AG09319 (cell line): Measurements from ENCODE around the gene NDUFA6.
"Not testable (repeated sequence)": the region's sequence is repeated elsewhere in the genome, so short reads cannot be mapped to it uniquely, and the experiment has no call there.

Experiments used
- DNase-seq: peaks from one replicate; pipeline ENCODE4 v3.0.0-alpha.2; 2010; ENCODE audit warnings: low read depth; ENCODE audit errors: extremely low read depth
- TF ChIP-seq, protein P1 (sequence below): IDR thresholded peaks from 2 replicates; pipeline ENCODE4 v1.5.1; 2011; ENCODE audit warnings: low read depth, mild to moderate bottlenecking, inconsistent platforms, low read length, moderate library complexity

The NDUFA6 gene

DNA sequence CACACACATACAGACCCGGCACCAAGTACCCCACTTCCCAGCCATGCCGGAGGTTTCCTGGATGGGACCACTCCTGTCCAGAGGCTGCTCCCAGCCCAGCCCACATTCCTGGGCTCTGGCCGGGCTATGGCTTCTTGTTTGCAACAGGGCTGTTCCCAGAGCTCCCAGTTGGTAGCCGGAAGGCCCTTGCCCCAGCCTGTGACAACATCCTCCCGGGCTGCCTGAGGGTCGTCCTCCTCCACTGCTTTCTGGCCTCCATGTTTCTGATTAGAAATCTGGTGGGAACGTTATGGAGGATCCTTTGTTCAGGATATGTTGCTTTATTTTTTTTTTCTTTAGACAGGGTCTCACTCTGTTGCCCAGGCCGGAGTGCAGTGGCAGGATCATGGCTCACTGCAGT, 41.0 kb upstream of the NDUFA6 start:
- TF ChIP-seq, protein P1, sequence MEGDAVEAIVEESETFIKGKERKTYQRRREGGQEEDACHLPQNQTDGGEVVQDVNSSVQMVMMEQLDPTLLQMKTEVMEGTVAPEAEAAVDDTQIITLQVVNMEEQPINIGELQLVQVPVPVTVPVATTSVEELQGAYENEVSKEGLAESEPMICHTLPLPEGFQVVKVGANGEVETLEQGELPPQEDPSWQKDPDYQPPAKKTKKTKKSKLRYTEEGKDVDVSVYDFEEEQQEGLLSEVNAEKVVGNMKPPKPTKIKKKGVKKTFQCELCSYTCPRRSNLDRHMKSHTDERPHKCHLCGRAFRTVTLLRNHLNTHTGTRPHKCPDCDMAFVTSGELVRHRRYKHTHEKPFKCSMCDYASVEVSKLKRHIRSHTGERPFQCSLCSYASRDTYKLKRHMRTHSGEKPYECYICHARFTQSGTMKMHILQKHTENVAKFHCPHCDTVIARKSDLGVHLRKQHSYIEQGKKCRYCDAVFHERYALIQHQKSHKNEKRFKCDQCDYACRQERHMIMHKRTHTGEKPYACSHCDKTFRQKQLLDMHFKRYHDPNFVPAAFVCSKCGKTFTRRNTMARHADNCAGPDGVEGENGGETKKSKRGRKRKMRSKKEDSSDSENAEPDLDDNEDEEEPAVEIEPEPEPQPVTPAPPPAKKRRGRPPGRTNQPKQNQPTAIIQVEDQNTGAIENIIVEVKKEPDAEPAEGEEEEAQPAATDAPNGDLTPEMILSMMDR = no peak
- DNase-seq = no peak

DNA sequence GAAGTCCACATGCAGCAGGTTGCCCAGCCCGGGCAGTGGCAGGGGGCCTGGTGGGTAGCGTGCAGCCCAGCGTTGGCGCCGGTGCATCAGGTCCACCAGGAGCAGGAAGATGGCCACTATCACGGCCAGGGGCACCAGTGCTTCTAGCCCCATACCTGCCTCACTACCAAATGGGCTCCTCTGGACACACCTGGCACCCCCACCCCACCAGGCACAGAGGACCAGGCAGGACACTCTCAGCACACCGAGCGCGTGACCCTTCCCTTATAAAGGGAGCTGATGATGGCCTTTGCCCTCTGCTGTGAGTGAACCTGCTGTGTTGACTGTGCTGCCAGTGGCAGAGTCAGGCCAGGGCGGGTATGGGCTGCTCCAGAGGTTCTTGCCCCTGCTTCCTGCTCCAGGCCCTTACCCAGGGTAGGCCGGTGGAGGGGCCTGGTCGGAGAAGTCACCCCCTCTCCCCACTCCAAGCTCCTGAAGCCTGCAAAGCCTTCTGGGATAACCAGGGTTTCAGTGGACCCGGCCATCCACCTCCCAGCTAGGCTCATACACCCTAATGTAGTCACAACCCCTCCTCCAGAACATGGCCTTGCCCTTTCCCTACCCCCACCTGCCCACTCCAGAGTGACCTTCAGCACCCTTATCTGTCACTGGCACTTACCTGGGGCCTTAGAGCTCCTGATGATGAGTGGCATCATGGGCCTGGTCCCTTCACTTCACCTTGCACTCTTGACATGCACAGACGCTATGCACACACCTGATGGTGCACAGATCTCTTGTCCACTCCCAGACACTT, 40.3 kb upstream of the NDUFA6 start, which contains the start of gene CYP2D6:
Gene CYP2D6, minus strand, starts transcription at position 172 of the 793 bp plus-strand sequence. Its CDS starts 19 bp downstream, at position 153.
- not testable (repeated sequence) for DNase-seq

DNA sequence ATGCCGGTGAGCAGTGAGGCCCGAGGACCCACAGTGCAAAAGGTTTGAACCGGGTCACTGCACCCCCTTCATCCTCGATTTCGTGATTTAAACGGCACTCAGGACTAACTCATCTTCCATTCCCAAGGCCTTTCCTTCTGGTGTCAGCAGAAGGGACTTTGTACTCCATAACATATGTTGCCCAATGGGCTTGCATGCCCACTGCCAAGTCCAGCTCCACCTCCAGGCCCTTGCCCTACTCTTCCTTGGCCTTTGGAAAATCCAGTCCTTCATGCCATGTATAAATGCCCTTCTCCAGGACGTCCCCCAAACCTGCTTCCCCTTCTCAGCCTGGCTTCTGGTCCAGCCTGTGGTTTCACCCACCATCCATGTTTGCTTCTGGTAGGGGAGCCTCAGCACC, 39.6 kb upstream of the NDUFA6 start:
- not testable (repeated sequence) for DNase-seq

DNA sequence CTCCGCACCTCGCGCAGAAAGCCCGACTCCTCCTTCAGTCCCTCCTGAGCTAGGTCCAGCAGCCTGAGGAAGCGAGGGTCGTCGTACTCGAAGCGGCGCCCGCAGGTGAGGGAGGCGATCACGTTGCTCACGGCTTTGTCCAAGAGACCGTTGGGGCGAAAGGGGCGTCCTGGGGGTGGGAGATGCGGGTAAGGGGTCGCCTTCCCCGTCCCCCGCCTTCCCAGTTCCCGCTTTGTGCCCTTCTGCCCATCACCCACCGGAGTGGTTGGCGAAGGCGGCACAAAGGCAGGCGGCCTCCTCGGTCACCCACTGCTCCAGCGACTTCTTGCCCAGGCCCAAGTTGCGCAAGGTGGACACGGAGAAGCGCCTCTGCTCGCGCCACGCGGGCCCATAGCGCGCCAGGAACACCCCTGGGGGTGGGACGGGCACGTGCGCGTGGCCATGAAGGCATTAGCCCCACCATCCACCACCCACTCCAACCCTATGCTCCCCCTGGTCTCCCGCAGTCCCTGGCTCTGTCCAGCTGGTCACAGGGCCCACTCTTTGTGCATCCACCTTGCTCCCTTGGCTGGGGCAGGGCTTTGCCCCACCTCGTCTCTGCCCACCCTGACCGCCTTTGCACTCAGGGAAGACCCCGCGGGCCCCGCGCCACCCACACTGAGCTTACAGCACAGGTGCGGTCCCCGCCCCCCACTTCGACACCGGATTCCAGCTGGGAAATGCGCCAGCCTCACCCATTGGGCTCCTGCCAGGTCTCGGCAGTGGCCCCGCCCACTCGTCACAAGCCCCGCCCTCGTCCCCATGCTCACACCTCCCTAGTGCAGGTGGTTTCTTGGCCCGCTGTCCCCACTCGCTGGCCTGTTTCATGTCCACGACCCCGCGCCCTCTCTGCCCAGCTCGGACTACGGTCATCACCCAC, 38.5 kb upstream of the NDUFA6 start:
- DNase-seq = not testable (repeated sequence)

DNA sequence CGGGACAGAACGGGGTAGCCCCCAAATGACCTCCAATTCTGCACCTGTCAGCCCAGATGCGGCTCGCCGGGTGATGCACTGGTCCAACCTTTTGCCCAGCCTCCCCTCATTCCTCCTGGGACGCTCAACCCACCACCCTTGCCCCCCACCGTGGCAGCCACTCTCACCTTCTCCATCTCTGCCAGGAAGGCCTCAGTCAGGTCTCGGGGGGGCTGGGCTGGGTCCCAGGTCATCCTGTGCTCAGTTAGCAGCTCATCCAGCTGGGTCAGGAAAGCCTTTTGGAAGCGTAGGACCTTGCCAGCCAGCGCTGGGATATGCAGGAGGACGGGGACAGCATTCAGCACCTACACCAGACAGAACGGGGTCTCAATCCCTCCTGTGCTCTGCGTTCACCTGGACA, 37.4 kb upstream of the NDUFA6 start:
- DNase-seq = not testable (repeated sequence)

DNA sequence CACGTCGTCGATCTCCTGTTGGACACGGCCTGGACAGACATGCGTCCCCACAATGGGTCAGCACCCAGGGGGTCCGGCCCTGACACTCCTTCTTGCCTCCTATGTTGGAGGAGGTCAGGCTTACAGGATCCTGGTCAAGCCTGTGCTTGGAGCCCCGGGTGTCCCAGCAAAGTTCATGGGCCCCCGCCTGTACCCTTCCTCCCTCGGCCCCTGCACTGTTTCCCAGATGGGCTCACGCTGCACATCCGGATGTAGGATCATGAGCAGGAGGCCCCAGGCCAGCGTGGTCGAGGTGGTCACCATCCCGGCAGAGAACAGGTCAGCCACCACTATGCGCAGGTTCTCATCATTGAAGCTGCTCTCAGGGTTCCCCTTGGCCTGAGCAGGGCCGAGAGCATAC, 37.0 kb upstream of the NDUFA6 start:
- TF ChIP-seq, protein P1 = no peak
- no peak for DNase-seq

DNA sequence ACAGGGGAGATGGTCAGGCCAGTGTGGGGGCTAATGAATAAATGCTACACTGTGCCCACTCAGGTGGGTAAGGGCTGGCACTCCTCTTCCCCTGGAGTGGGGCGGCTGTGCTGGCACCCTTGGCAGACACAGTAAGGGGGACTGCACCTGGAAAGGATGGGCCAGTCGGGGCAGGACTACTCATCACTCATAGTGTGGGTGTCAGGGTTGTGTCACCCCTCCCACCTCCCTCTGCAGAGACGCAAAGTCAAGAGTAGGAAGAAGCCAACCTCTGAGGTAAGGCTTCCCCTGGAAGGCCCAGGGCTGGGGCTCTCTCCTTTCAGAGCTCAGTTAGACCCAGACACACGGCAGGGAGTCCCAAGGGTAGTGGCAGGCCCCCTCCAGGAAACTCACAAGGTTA, 33.0 kb upstream of the NDUFA6 start:
- not testable (repeated sequence) for DNase-seq

DNA sequence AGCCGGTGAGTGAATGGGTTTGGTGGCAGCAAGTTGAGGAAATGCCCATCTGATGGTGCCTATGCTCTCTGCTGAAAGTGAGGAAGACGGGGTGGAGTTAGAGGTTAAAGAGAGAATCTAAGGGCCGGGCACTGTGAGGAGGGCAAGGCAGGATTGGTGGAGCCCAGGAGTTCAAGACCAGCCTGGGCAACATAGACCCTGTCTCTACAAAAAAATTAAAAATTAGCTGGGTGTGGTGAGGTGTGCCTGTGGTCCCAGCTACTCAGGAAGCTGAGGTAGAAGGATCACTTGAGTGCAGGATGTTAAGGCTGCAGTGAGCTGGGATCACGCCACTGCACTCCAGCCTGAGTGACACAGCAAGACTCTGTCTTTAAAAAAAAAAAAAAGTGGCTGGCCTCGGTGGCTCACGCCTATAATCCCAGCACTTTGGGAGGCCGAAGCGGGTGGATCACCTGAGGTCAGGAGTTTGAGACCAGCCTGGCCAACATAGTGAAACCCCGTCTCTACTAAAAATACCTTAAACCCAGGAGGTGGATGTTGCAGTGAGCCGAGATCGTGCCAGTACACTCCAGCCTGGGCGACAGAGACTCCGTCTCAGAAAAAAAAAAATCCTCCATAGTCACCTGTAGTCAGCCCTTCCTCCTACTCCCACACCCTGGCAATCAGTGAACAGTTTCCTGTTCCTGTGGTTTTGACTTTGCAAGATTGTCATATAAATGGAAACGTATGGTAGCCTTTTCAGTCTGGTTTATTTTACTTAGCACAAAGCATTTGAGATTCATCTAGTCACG, 29.9 kb upstream of the NDUFA6 start:
- not testable (repeated sequence) for DNase-seq

DNA sequence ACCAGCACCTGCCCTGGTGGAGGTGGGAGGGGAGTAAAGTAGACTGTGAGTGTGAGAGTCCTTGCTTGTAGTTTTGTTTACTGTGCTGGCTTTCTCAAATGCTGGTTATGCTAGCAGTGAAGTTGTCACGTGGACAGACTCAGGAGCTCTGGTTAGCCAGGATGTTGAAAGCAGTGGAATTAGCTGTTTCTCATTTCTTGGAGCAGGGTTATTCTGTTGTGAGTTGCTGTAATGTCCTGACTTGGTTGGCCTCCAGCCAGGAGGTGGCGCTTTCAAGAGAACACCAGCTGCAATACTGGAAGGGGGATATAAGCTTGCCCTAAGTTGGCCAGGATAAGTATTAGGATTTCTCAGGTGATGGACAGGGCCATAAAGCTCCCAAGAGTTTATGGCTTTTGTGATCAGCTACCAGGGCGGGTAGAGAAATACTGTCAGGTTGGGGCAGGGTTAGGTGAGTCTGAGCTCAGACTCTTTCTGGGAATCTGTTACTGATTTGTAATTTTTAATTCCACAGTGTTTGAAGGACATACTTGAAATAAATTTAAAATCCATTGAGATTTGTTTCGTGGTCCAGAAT, 26.4 kb upstream of the NDUFA6 start:
- TF ChIP-seq, protein P1 = no peak
- no peak for DNase-seq

DNA sequence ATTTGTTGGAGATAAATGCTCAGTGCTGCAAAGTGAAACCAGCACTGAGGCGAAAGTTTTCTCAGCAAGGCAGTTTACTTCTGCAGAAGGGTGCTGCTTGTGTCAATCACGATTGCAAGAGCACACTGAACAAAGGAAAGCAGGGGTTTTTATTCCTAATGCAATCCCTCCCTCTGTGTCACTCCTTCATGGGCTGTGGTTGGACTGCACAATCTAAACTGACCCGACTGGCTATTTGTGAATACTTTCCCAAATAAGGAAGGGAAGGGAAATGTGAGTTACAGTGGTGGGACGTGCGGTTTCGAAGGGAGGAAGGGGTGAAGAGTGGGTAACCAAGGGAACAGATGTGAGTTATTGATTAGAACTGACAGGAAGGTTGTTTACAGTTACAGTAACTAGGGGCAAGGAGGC, 24.9 kb upstream of the NDUFA6 start:
- DNase-seq = not testable (repeated sequence)
